Measurements from ENCODE around the gene OR2K2.
"Not testable (repeated sequence)": the region's sequence is repeated elsewhere in the genome, so short reads cannot be mapped to it uniquely, and the experiment has no call there.

The OR2K2 gene

DNA sequence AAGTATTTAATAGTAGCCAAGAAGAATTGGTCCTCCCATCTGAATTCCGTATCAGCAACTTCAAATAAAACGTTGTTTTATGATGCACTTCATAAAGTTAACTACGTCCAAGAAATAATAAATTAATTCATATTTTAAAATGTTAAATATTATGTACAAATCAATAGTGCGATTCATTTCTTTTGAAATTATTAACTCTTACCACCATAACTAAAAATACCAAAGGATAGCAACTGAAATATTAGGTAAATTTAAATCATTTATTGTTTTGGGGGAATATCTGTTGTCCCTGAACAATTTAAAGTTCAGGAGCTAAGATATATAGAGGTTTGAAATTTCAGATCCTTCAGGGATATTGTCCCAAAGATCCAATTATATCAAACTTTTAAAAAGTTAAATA is at the start of gene OR2K2:
Gene OR2K2 (minus strand): TSS at position 101 of the 400 bp plus-strand sequence. CDS start 1,791 bp downstream, outside the sequence.
- no peak for DNase-seq (ENCODE audit: low read depth in 2 of 2)

- DNase-seq (ENCODE audit: low read depth in 2 of 2): no peak
Measured at GRCh38 chr9:111375817-111376564, 46.0 kb upstream of the OR2K2 start.

DNA sequence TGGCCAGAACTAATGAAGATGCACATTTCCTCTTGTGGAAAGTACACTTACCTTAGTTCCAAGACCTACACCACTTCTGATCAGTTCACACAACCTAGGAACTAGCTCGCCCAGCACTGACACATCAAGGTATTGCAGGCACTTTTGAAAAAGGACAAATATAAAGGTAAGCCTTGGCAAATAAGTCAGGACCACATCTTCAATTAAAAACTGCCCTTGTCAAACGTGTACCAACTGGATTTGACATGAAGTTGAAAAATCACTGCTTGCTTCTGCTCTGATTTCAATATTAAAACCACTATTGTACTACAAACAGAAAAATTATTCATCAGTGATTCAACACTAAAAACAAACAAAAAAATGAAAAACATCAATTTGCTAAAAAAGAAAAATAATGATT is 45.0 kb upstream of the OR2K2 start:
- no peak for DNase-seq (ENCODE audit: low read depth in 2 of 2)

GRCh38 chr9:111372297-111372696 is 42.3 kb upstream of the OR2K2 start:
- DNase-seq (ENCODE audit: low read depth in 2 of 2): no peak

- DNase-seq (ENCODE audit: low read depth in 2 of 2): no peak
Measured at GRCh38 chr9:111366978-111367377, 37.0 kb upstream of the OR2K2 start.

DNA sequence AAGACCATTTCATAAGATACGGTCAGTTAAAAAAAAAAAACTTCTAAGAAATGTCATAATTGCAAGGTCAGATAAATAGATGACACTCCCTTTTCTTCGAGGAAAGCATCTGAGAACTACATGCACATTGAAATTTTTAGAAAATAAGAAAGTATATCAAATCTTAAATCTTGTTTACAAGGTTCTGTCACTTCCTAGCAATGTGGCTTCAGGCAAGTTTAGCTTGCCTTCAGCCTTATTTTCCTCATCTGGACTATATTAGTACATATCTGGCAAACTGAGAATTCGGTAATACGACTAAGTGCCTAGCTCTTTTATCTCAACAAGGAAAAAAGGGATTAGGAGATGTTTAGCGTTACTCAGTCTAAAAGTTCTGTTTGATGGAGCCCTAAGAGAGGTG is 32.5 kb upstream of the OR2K2 start:
- DNase-seq (ENCODE audit: low read depth in 2 of 2): no peak

DNA sequence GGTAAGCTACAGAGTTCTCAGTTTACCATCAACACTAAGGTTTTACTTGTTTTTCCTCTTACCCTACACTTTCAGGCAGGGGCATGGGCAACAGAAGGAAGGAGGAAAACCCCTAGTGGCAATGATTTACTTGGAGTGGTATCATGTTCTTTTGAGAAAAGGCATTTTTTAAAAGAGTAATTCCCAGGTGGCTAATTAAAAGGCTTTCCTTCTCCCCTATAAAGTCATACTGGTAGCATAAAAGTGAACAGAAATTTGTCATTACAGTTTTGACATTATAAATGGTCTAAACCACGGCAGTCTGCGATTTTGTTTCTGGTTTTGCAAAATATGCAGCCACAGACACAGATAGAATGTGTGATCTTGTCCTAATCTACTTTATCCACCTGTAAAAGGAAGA is 30.9 kb upstream of the OR2K2 start:
- no peak for DNase-seq (ENCODE audit: low read depth in 2 of 2)

DNA sequence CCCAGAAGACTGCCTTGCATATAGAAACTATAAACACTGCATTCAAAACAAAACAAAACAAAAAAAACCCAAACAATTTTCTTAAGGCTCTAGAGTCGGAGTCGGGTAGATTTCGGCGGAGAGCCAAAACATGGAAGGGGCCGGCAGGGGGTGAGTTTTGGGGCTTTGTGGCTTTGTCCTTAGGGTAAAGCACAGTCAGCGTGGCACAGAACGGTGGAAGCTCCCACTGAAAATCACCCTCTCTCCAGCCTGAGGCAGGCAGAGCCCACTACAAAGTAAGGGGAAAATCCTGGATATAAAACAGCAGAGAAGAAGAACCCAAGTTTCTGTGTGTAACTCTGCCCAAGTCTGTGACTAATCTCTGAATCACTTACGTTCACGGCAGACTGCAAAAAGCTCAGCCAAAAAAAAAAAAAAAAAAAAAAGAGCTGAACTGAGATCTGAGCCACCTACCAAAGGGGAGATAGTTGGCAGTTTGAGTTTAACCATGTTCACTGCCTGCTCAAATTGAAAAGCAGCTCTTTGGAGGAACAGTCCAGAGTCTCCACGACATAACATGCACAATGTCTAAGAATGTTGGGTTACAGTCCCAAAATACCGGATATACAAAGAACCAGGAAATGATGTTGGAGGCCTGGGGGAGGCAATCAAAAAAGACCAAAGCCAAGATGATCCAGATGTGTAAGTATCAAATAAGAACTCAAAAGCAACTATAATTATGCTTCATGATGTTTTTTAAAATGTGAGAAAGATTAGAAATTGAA is 26.6 kb upstream of the OR2K2 start:
- DNase-seq (ENCODE audit: low read depth in 2 of 2): no peak

- no peak for DNase-seq (ENCODE audit: low read depth in 2 of 2)
Measured at GRCh38 chr9:111352545-111352944, 22.5 kb upstream of the OR2K2 start.

DNA sequence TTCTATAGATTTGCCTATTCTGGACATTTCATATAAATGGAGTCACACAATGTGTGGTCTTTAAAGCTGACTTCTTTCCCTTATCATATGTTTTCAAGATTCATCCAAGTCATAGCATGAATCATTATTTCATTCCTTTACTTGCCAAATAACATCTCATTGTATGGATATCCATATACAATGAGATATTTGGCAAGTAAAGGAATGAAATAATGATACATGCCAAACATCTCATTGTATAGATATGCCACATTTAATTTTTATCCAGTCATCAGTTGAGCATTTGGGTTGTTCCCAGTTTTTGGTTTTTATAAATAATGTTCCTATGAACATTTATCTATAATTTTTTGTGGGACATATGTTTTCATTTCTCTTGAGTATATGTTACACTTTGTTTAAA is 20.5 kb upstream of the OR2K2 start:
- no peak for DNase-seq (ENCODE audit: low read depth in 2 of 2)

- DNase-seq (ENCODE audit: low read depth in 2 of 2): no peak
Measured at GRCh38 chr9:111349766-111350165, 19.7 kb upstream of the OR2K2 start.

- no peak for DNase-seq (ENCODE audit: low read depth in 2 of 2)
Measured at GRCh38 chr9:111348821-111349271, 18.8 kb upstream of the OR2K2 start.

GRCh38 chr9:111334318-111334863 is 4.4 kb upstream of the OR2K2 start:
- DNase-seq (ENCODE audit: low read depth in 2 of 2): not testable (repeated sequence)

GRCh38 chr9:111320631-111321030 is 9.4 kb downstream of the OR2K2 start:
- no peak for DNase-seq (ENCODE audit: low read depth in 2 of 2)

- no peak for DNase-seq (ENCODE audit: low read depth in 2 of 2)
Measured at GRCh38 chr9:111316796-111317195, 13.2 kb downstream of the OR2K2 start.

DNA sequence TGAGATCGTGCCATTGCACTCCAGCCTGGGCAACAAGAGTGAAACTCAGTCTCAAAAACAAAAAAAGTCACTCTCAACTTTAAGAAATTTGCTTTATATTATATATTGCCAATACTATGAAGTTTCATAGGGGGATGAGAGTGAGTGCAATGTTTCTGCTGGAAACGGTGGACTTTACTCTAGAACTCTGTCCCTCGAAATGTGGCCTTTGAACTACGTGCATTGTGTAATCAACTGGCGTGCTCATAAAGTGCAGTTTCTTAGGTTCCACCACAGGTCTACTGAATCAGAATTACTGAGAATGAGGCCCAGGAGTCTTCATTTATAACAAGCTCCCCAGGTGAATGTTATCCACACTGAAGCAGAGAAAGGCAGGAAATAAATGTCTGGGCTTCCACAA is 24.1 kb downstream of the OR2K2 start:
- DNase-seq (ENCODE audit: low read depth in 2 of 2): no peak

GRCh38 chr9:111304000-111304399 is 26.0 kb downstream of the OR2K2 start:
- not testable (repeated sequence) for DNase-seq (ENCODE audit: low read depth in 2 of 2)

DNA sequence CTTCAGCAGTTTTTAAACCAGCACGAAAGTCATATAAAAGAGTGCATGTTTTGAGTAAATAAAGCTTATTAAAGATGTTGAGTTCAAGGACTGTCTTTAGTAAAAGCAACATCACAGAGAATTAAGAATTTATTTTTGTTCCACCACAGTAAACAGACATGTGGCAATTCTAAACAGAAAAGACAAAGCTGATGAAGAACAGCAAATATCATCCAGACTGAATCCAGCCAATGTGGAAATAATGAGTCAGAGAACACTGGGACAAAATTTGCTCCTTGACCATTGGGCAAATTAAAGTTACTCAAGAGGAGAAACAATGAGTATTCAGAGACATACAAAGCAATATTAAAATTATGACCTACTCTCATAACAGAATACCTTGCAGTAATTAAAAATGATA is 28.8 kb downstream of the OR2K2 start:
- DNase-seq (ENCODE audit: low read depth in 2 of 2): no peak

DNA sequence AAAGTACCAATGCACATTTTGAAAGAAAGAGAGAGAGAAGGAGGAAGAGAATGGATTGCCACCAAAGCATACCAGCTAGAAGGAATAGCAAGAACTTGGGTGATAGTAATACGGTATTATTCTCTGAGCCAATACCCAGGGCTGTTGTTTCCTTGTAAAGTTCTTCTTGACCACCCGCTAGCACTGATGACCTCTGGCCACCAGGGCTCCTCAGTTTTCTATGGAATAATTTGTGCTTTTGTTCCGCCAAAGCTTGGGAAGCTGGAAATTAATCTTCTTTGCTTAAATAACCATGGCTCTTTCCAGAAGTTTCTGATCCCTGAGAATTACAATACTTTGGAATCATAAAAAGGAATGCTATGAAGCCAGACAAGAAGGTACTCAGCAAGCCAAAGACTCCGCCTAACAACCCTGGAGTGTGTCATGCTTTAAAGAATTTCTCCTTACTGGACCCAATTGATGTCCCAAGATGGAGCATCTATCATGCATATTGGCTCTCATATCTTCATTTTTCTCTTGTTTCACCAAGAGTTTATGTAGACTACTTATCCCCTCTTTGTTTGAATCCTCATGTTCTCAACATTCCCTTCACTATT is 29.8 kb downstream of the OR2K2 start:
- no peak for DNase-seq (ENCODE audit: low read depth in 2 of 2)

- not testable (repeated sequence) for DNase-seq (ENCODE audit: low read depth in 2 of 2)
Measured at GRCh38 chr9:111299599-111299966, 30.4 kb downstream of the OR2K2 start.

- DNase-seq (ENCODE audit: low read depth in 2 of 2): no peak
Measured at GRCh38 chr9:111298731-111299598, 31.1 kb downstream of the OR2K2 start.

DNA sequence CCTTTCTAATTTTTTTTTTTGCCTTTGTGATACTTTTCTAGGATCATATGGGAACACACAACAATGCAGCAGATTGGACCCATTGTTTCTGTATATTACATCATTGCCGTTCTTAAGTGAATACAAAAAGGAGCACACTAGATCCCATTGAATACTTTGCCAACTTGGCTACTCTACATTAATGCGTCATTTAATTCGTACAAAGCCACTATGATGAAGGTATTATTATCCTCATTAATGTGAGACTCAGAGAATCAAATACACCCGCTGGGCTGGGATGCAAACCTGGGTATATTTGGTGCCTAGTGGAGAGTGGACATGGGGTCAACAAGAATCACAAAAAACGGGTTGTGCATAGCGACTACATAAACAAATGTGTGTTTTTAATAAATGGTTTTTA is 31.9 kb downstream of the OR2K2 start:
- DNase-seq (ENCODE audit: low read depth in 2 of 2): no peak
